ENCODE data around the gene SIRT3.

- TF ChIP-seq POLR2A (IDR thresholded peaks at IDR 0.05; ENCODE audit: low read depth) = no peak
- TF ChIP-seq EP300 (IDR thresholded peaks at IDR 0.05) = no peak
- TF ChIP-seq, protein P1, sequence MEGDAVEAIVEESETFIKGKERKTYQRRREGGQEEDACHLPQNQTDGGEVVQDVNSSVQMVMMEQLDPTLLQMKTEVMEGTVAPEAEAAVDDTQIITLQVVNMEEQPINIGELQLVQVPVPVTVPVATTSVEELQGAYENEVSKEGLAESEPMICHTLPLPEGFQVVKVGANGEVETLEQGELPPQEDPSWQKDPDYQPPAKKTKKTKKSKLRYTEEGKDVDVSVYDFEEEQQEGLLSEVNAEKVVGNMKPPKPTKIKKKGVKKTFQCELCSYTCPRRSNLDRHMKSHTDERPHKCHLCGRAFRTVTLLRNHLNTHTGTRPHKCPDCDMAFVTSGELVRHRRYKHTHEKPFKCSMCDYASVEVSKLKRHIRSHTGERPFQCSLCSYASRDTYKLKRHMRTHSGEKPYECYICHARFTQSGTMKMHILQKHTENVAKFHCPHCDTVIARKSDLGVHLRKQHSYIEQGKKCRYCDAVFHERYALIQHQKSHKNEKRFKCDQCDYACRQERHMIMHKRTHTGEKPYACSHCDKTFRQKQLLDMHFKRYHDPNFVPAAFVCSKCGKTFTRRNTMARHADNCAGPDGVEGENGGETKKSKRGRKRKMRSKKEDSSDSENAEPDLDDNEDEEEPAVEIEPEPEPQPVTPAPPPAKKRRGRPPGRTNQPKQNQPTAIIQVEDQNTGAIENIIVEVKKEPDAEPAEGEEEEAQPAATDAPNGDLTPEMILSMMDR (IDR thresholded peaks at IDR 0.05) = no peak
- no peak for TF ChIP-seq POLR2AphosphoS5 (IDR thresholded peaks at IDR 0.05)
These were observed 45.5 kb upstream of the SIRT3 start for GRCh38 chr11:281486-282161.
